Spinal cord (tissue), 10 donors: ENCODE measurements around the gene MMP25. TPM values are rescaled to one million over a fixed set of nuclear protein-coding genes. Genes with fewer than 3 reads are reported as not detected.

Source experiments
- DNase-seq, 6 donors: peaks; one replicate each; pipeline versions ENCODE4 v3.0.0 to v3.0.0-alpha.2; 2013 to 2015; ENCODE audit warnings: low spot score in 6 of 6, low read depth in 4 of 6
- H3K27ac ChIP-seq: one replicate; pipeline ENCODE4 v1.5.1; 2013; ENCODE audit warnings: low read depth, low read length, control low read depth
- H3K27me3 ChIP-seq: one replicate; pipeline ENCODE4 v1.6.1; 2013; ENCODE audit warnings: low read length; ENCODE audit not compliant: control insufficient read depth, insufficient read depth
- H3K36me3 ChIP-seq: one replicate; pipeline ENCODE4 v1.6.1; 2013; ENCODE audit warnings: low read length; ENCODE audit not compliant: control insufficient read depth, insufficient read depth
- H3K4me1 ChIP-seq: one replicate; pipeline ENCODE4 v1.6.1; 2013; ENCODE audit warnings: low read length; ENCODE audit not compliant: control insufficient read depth, insufficient read depth
- H3K4me3 ChIP-seq: one replicate; pipeline ENCODE4 v1.5.1; 2013; ENCODE audit warnings: low read depth, low read length, control low read depth
- H3K9me3 ChIP-seq: one replicate; pipeline ENCODE4 v1.6.1; 2013; ENCODE audit warnings: low read length; ENCODE audit not compliant: control insufficient read depth, insufficient read depth
- WGBS: methylation state at CpG from one replicate; pipeline ENCODE4 v1.1.5; 2013; ENCODE audit warnings: missing lambda C conversion rate; ENCODE audit not compliant: insufficient coverage; 5-methylcytosine and 5-hydroxymethylcytosine counted together
- polyA plus RNA-seq, 2 donors: library from polyadenylated mRNA; unstranded; fragments of 120-200 nt; gene quantifications; one replicate each; pipeline ENCODE4 v1.2.1, GENCODE V29; 2013; ENCODE audit not compliant: insufficient read length in 2 of 2
- small RNA-seq: library from RNA; depleted of rRNA; stranded (forward); fragments of <200 nt; gene quantifications from one replicate; pipeline ENCODE3, GENCODE V24; 2014; ENCODE audit warnings: low replicate concordance
- total RNA-seq, 2 donors: library from RNA; depleted of rRNA in 1 of 2; stranded (reverse); fragments of 120-200 nt in 1 of 2; fragments of >200 nt in 1 of 2; gene quantifications; one replicate each; pipeline versions ENCODE4 v1.2.3 to v1.2.4, GENCODE V29; 2013 to 2014
- donor health status: healthy.

MMP25 gene
- total and polyA plus RNA-seq, 4 donors = 1.2 to 10.5 (median 4.3) TPM

GRCh38 chr16:3098459-3099394 is 52.4 kb downstream of the MMP25 start, which contains the start of gene ZSCAN10:
Gene ZSCAN10, minus strand, starts transcription at chr16:3099294. Its CDS starts 6,357 bp downstream, at chr16:3092937.
- peak within 1 kb of the TSS; percentile 5 for H3K4me3 ChIP-seq
- peaks cover 19% of the 10 kb centered on the region for H3K4me1 ChIP-seq
- H3K9me3 ChIP-seq = no peaks in the 10 kb centered on the region
- DNase-seq = no peak
- no peaks in the 10 kb centered on the region for H3K36me3 ChIP-seq
- H3K27ac ChIP-seq = no peak within 1 kb of the TSS
- peaks cover 47% of the 10 kb centered on the region for H3K27me3 ChIP-seq
- 18% methylated on average over 15 of the region's 21 CpGs for WGBS

DNA sequence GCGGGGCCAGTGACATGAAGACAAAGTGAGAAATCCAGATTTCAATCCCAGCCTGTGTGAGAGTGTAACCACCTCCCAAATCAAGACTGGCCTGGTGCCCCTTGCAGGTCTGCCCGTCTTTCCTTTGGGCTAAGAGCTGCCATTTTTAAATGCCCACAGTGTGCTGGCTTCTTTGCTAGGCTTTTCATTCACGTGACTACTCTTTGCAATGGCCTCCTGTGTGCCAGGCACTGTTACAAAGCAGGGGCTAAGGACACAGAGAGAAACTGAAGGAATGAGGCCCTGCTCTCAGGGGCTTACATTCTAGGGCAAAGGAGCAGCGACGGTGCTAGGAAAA is 53.0 kb downstream of the MMP25 start:
- H3K27ac ChIP-seq = no peak overlapping the region
- peaks cover 19% of the 10 kb centered on the region for H3K4me1 ChIP-seq
- H3K4me3 ChIP-seq = no peak overlapping the region
- no peaks in the 10 kb centered on the region for H3K9me3 ChIP-seq
- H3K36me3 ChIP-seq = no peaks in the 10 kb centered on the region
- peaks cover 47% of the 10 kb centered on the region for H3K27me3 ChIP-seq
- no peak for DNase-seq
- 27% methylated on average over 3 of the region's 5 CpGs for WGBS

- Histone ChIP-seq H3K4me3 (peak overlapping the region; percentile 5), H3K27me3 (peaks cover 47% of the 10 kb centered on the region), H3K4me1 (peaks cover 19% of the 10 kb centered on the region), H3K36me3 (no peaks in the 10 kb centered on the region), H3K9me3 (no peaks in the 10 kb centered on the region), H3K27ac (no peak overlapping the region)
- DNase-seq = peak in 2 of 6 donors; percentile 76 to 84
- WGBS = 2% methylated on average over 26 of the region's 39 CpGs
Measured at GRCh38 chr16:3099732-3100499, 53.6 kb downstream of the MMP25 start.

DNA sequence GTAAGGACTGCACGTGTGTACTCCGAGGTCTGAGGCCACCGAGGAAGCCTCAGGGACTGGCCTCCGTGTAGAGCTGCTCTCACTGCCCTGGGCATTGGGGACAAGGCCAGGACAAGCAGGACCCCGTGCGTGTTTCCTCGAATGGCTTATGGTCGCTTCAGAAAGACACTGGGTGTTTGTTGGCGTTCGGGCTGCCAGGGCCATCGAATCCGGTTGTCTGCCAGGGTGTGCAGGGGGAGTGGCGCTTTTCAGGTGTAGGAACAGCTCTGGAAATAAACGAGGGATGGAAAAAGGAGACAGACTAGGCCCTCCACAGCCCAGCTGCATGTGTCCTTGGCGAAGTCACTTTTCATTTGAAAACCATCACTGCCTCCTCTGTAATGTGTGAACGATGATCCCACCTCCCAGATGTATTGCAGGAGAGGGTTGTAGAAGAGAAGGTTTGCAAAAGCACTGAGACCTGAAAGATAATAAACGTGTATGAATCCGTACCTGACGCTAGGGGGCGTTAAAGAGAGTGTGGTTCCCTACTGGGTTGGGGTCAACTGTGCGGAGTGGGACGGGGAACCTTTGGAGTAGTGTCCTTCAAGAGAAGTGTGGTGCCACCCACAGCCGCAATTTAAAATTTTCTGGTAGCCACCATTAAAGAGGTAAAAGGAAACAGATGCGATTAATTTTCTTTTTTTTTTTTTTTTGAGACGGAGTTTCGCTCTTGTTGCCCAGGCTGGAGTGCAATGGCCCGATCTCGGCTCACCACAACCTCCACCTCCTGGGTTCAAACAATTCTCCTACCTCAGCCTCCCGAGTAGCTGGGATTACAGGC is 54.9 kb downstream of the MMP25 start:
- DNase-seq = no peak
- Histone ChIP-seq H3K4me3 (no peak overlapping the region), H3K27me3 (peaks cover 46% of the 10 kb centered on the region), H3K9me3 (no peaks in the 10 kb centered on the region), H3K4me1 (peaks cover 25% of the 10 kb centered on the region), H3K36me3 (no peaks in the 10 kb centered on the region), H3K27ac (no peak overlapping the region)
- 61% methylated on average over 21 of the region's 29 CpGs for WGBS

DNA sequence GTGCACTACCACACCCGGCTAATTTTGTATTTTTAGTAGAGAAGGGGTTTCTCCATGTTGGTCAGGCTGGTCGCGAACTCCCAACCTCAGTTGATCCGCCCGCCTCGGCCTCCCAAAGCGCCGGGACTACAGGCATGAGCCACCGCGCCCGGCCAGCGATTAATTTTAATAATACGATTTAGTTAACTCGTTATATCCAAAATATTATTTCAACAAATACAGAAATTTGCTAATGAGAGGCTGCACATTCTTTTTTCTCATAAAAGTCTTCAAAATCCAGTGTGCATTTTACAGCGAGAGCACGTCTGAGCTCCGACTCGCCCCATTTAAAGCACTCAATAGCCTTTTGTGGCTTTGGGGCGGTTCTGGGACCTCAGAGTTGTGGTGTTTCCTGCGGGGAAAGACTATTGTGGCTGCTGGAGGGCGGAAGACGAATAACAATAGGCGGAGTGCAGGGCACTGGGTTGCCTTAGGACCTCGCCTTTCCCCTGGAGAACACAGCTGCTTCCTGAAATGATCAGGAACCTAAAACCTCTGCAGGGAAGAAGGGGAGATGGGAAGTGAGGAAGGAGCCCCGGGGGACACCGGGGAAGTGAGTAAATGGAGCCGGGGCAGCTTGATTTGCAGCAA is 55.6 kb downstream of the MMP25 start:
- H3K4me1 ChIP-seq = peaks cover 30% of the 10 kb centered on the region
- 24% methylated on average over 17 of the region's 27 CpGs for WGBS
- H3K36me3 ChIP-seq = no peaks in the 10 kb centered on the region
- DNase-seq = no peak
- H3K27ac ChIP-seq = no peak overlapping the region
- H3K4me3 ChIP-seq = no peak overlapping the region
- H3K9me3 ChIP-seq = no peaks in the 10 kb centered on the region
- H3K27me3 ChIP-seq = peaks cover 43% of the 10 kb centered on the region

DNA sequence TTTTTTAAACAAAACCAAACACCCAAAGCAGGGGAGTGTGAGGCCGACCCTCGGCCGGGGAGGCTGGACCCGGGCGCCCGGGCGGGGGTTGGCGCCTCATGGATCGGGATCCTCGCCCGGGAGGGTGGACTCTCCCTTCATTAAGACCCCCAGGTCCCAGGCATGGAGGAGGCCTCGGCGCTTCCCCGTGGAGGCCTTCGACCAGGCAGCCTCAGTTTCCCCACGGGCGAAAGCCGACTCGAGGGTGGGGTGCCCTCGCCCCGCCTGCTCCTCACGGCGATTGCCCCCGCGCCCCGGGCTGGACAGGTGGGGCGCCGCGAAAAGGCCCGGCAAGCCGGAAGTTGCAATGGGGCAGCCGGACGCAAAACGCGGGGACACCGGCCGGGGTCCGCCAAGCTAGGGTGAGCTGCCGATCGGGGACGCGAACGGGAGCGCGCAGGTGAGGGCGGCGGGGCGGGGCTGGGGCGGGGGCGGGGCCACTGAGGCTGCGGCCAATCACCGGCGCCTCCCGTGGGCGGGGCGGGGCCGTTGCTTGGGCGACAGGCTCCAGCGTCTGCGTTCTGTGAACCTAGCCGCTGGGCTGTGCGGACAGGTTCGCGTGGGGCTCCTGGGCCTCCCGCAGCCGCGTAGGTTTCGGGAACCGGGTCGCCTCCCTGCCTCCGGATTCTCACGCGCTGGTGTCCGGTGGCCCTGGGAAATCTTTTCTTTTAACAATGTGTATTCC is 60.0 kb downstream of the MMP25 start:
- Histone ChIP-seq H3K4me3 (peak overlapping the region; percentile 49), H3K27ac (peak overlapping the region; percentile 67)
- WGBS = under 1% methylated on average over 74 of the region's 74 CpGs

More for the DNA sequence above, 60.0 kb downstream of the MMP25 start:
- Histone ChIP-seq H3K36me3 (no peaks in the 10 kb centered on the region), H3K27me3 (peaks cover 7% of the 10 kb centered on the region), H3K4me1 (peaks cover 17% of the 10 kb centered on the region), H3K9me3 (no peaks in the 10 kb centered on the region)
- DNase-seq = peak in 5 of 6 donors; percentile 69 to 98 (median 88)

Small RNA genes within 50 kb of the gene (small RNA-seq; reads per million reads assigned to genes)
- gene RNU1-22P = 0.26 reads per million, percentile 20 among the genes with 10 or more reads in this experiment

Other genes starting within 250 kb of the MMP25 start
- gene PRSS41, start 248.1 kb upstream of the MMP25 start, total RNA-seq = not detected
- gene PRSS41, start 248.1 kb upstream of the MMP25 start, polyA plus RNA-seq = not detected
- gene PRSS21, start 229.3 kb upstream of the MMP25 start, total RNA-seq = under 1 TPM in 1 of 2 donors, not detected in 1; 0.28 TPM
- not detected for gene PRSS21, start 229.3 kb upstream of the MMP25 start, polyA plus RNA-seq
- 1 to 10 TPM in 1 of 2 donors, under 1 TPM in 1; 0.59 to 2.4 TPM for gene ZG16B, start 216.3 kb upstream of the MMP25 start, total RNA-seq
- under 1 TPM; 0.32 TPM for gene ZG16B, start 216.3 kb upstream of the MMP25 start, polyA plus RNA-seq
- not detected for gene PRSS22, start 188.4 kb upstream of the MMP25 start, total RNA-seq
- under 1 TPM in 1 of 2 donors, not detected in 1; 0.17 TPM for gene PRSS22, start 188.4 kb upstream of the MMP25 start, polyA plus RNA-seq
- 10 to 100 TPM; 28.1 to 63.1 TPM for gene FLYWCH2, start 163.3 kb upstream of the MMP25 start, total RNA-seq
- gene FLYWCH2, start 163.3 kb upstream of the MMP25 start, polyA plus RNA-seq = 10 to 100 TPM; 59.7 to 61.8 TPM
- 10 to 100 TPM; 17.5 to 18.2 TPM for gene FLYWCH1, start 134.6 kb upstream of the MMP25 start, total RNA-seq
- 10 to 100 TPM; 55.9 TPM for gene FLYWCH1, start 134.6 kb upstream of the MMP25 start, polyA plus RNA-seq
- gene KREMEN2, start 82.3 kb upstream of the MMP25 start, total RNA-seq = under 1 TPM; 0.17 to 0.20 TPM
- 1 to 10 TPM; 1.4 to 1.6 TPM for gene KREMEN2, start 82.3 kb upstream of the MMP25 start, polyA plus RNA-seq
- gene PAQR4, start 77.2 kb upstream of the MMP25 start, total RNA-seq = 10 to 100 TPM; 22.6 to 26.4 TPM
- 10 to 100 TPM; 74.0 to 82.4 TPM for gene PAQR4, start 77.2 kb upstream of the MMP25 start, polyA plus RNA-seq
- gene PKMYT1, start 66.1 kb upstream of the MMP25 start, total RNA-seq = 1 to 10 TPM; 3.1 to 7.2 TPM
- 10 to 100 TPM; 20.0 to 32.6 TPM for gene PKMYT1, start 66.1 kb upstream of the MMP25 start, polyA plus RNA-seq
- gene CLDN9, start 33.6 kb upstream of the MMP25 start, total RNA-seq = under 1 TPM; 0.06 to 0.20 TPM
- gene CLDN9, start 33.6 kb upstream of the MMP25 start, polyA plus RNA-seq = under 1 TPM; 0.36 to 0.38 TPM
- under 1 TPM in 1 of 2 donors, not detected in 1; 0.28 TPM for gene CLDN6, start 28.4 kb upstream of the MMP25 start, total RNA-seq
- gene CLDN6, start 28.4 kb upstream of the MMP25 start, polyA plus RNA-seq = 1 to 10 TPM in 1 of 2 donors, under 1 TPM in 1; 0.43 to 1.0 TPM
- gene TNFRSF12A, start 26.2 kb upstream of the MMP25 start, total RNA-seq = 1 to 10 TPM; 5.8 to 9.9 TPM
- 1 to 10 TPM; 4.5 to 6.7 TPM for gene TNFRSF12A, start 26.2 kb upstream of the MMP25 start, polyA plus RNA-seq
- 10 to 100 TPM; 20.4 to 66.2 TPM for gene HCFC1R1, start 22.6 kb upstream of the MMP25 start, total RNA-seq
- 100 to 1,000 TPM; 155 to 161 TPM for gene HCFC1R1, start 22.6 kb upstream of the MMP25 start, polyA plus RNA-seq
- gene THOC6, start 22.5 kb upstream of the MMP25 start, total RNA-seq = 10 to 100 TPM in 1 of 2 donors, 1 to 10 TPM in 1; 7.2 to 12.5 TPM
- 10 to 100 TPM; 16.8 to 18.7 TPM for gene THOC6, start 22.5 kb upstream of the MMP25 start, polyA plus RNA-seq
- gene BICDL2, start 9.6 kb upstream of the MMP25 start, total RNA-seq = under 1 TPM; 0.06 to 0.10 TPM
- under 1 TPM; 0.38 to 0.39 TPM for gene BICDL2, start 9.6 kb upstream of the MMP25 start, polyA plus RNA-seq
- gene IL32, start 19.1 kb downstream of the MMP25 start, total RNA-seq = 10 to 100 TPM in 1 of 2 donors, 1 to 10 TPM in 1; 9.0 to 11.6 TPM
- 10 to 100 TPM; 13.4 to 20.2 TPM for gene IL32, start 19.1 kb downstream of the MMP25 start, polyA plus RNA-seq
- gene ZSCAN10, start 52.7 kb downstream of the MMP25 start, total RNA-seq = not detected
- gene ZSCAN10, start 52.7 kb downstream of the MMP25 start, polyA plus RNA-seq = not detected
- 10 to 100 TPM in 1 of 2 donors, 1 to 10 TPM in 1; 9.2 to 19.3 TPM for gene ZNF205, start 66.0 kb downstream of the MMP25 start, total RNA-seq
- gene ZNF205, start 66.0 kb downstream of the MMP25 start, polyA plus RNA-seq = 10 to 100 TPM; 24.3 to 26.4 TPM
- 1 to 10 TPM; 4.2 to 5.7 TPM for gene ZNF213, start 88.5 kb downstream of the MMP25 start, total RNA-seq
- 10 to 100 TPM; 28.9 to 30.2 TPM for gene ZNF213, start 88.5 kb downstream of the MMP25 start, polyA plus RNA-seq
- under 1 TPM in 1 of 2 donors, not detected in 1; 0.20 TPM for gene OR1F1, start 141.6 kb downstream of the MMP25 start, total RNA-seq
- gene OR1F1, start 141.6 kb downstream of the MMP25 start, polyA plus RNA-seq = 1 to 10 TPM; 1.8 to 2.4 TPM
- gene ZNF200, start 188.6 kb downstream of the MMP25 start, total RNA-seq = 10 to 100 TPM in 1 of 2 donors, 1 to 10 TPM in 1; 9.8 to 14.9 TPM
- gene ZNF200, start 188.6 kb downstream of the MMP25 start, polyA plus RNA-seq = 10 to 100 TPM in 1 of 2 donors, 1 to 10 TPM in 1; 9.8 to 11.1 TPM
- 1 to 10 TPM in 1 of 2 donors, under 1 TPM in 1; 0.33 to 1.8 TPM for gene MEFV, start 210.1 kb downstream of the MMP25 start, total RNA-seq
- under 1 TPM; 0.29 to 0.36 TPM for gene MEFV, start 210.1 kb downstream of the MMP25 start, polyA plus RNA-seq
- 10 to 100 TPM; 34.5 to 44.8 TPM for gene ZNF263, start 236.9 kb downstream of the MMP25 start, total RNA-seq
- gene ZNF263, start 236.9 kb downstream of the MMP25 start, polyA plus RNA-seq = 10 to 100 TPM; 30.0 to 30.2 TPM